GM12801 (cell line): Measurements from ENCODE around the gene PARD3.
A peak's percentile ranks its signal among the peaks of the same experiment; 100 is the strongest.

Source experiments
- TF ChIP-seq, protein P1 (sequence below): IDR thresholded peaks from one replicate; pipeline ENCODE4 v1.5.1; 2011; ENCODE audit warnings: control low read depth; ENCODE audit not compliant: insufficient read length; ENCODE audit errors: extremely low read depth

PARD3 gene

DNA sequence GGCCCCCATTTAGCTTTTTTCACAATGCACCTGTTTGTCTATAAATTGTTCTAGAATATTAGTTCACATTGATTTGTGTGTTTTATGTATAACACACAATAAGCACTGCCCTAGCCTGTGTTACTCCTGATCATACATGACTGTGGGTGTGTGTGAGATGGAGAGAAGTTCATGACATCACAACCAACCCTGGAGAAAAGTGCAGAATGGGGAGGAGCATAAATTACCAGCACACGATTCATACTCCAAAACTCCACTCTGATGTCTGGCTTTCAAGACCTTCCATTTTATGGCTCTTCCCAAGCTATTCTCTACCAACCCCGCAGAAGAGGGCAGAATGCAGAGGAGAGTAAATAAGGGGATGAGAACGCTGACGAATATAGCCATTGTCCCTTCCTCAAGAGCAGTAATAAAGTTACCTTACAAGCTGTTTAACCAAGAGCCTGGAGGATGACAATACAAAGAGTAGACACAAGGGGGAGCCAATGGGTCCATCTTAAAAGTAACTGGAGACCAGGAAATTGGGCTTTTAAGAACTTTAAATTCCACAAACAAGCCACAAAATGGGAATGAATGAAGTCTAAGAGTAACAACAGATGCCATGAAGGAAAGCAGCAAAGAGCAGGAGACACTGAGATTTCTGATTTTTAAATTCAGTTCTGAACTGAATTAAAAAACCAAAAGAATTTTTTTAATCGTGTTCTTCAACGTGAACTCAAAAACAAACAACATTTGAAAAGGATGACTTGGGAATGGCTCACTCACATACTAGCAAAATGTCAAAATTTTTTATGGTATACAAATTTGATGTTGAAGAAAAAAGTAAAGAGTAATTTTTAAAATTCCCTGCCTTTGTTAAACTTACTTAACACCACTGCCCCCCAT, 159.6 kb downstream of the PARD3 start:
- TF ChIP-seq, protein P1, sequence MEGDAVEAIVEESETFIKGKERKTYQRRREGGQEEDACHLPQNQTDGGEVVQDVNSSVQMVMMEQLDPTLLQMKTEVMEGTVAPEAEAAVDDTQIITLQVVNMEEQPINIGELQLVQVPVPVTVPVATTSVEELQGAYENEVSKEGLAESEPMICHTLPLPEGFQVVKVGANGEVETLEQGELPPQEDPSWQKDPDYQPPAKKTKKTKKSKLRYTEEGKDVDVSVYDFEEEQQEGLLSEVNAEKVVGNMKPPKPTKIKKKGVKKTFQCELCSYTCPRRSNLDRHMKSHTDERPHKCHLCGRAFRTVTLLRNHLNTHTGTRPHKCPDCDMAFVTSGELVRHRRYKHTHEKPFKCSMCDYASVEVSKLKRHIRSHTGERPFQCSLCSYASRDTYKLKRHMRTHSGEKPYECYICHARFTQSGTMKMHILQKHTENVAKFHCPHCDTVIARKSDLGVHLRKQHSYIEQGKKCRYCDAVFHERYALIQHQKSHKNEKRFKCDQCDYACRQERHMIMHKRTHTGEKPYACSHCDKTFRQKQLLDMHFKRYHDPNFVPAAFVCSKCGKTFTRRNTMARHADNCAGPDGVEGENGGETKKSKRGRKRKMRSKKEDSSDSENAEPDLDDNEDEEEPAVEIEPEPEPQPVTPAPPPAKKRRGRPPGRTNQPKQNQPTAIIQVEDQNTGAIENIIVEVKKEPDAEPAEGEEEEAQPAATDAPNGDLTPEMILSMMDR: peak; percentile 52

DNA sequence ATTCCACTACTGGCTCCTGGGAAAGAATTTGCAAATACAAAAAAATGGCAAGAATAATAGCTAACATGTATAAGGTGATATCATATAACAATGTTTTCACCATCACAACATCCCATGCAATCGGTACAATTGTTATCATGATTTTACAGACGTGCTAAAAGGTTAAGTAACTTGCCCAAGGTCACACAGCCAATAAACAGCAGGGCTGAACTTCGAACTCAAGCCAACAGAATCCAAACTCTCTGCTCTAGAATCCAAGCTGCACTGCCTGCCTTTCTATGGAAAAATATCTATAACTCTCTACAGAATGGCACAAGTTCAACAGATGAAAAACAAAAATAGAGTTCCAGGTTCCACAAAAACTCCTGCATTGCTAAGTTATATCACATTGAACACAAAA, 160.9 kb downstream of the PARD3 start:
- TF ChIP-seq, protein P1: no peak

DNA sequence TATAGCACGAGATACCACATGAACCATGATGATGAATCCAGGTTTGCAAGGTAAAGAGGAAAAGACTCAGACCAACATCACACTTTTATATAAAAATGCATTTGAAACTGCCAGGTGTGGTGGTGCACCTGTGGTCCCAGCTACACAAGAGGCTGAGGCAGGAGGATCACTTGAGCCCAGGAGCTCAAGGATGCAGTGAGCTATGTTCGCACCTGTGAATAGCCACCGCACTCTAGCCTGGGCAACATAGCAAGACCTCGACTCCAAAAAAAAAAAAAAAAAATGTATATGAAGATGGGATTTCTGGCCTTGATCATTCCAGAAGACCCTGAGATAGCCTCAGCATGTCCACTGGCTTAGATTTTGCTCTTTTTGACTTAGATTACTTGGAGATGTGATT, 161.6 kb downstream of the PARD3 start:
- TF ChIP-seq, protein P1: no peak

DNA sequence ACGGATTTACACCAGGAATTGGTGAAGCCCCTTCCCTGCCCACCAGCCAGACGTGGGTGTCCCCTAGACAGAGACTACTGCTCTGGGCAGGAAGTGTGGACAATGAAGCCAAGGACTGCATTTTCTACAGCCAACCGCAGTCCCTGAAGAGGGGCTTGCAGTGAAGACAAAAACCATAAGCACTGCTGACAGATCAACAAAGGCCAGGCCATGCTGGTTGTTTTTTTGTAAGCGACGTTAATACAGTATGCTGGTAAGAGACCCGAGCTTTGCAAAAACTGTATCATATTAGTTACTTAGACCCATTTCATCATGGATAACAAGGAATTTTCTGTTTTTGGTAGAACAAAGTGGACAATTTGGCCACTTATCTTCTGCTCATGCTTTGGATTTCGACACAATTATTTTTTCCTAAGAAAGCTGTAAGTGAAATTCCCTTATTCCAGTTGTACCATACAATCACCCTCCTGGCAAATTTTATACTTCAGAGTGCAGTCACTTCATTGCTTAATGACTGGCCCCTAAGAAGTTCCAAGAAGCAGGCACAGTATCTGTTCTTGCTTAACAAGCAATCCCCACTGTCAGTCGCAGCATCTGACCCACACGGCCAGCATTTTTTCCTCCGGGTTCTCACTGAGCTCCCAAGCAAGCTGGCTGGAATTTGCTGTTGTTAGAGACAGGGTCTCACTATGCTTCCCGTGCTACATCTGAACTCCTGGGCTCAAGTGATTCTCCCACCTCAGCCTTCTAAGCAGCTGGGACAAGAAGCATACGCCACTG, 163.5 kb downstream of the PARD3 start:
- TF ChIP-seq, protein P1: no peak

DNA sequence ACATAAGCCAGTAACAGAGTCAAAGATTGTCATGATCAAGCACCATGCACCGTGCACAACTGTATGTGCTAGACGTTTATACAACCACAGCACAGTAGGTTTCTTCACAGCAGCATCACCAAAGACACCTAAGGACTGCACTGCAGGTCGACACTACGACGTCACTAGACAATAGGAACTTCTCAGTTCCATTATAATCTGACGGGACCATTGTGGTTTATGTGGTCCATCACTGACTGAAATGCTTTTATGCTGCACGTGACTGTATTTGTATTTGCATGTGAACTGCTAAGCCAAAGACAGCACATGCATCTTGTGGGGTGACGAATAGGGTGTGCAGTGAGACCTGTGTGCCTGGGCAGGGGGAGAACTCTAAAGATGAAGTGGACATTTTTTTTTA, 164.9 kb downstream of the PARD3 start:
- TF ChIP-seq, protein P1: no peak

DNA sequence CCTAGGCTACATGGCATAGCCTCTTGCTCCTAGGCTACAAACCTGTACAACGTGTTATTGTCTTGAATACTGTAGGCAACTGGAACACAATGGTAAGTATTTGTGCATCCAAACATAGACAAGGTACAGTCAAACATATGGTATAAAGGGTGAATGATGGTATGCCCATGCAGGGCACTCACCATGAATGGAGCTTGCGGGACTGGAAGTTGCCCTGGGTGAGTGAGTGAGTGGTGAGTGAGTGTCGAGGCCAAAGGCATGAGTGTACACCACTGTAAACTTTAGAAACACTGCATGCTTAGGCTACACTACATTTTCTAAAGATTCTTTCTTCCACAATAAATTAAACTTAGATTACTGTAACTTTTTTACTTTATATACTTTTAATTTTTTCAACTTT, 165.7 kb downstream of the PARD3 start:
- TF ChIP-seq, protein P1: no peak

DNA sequence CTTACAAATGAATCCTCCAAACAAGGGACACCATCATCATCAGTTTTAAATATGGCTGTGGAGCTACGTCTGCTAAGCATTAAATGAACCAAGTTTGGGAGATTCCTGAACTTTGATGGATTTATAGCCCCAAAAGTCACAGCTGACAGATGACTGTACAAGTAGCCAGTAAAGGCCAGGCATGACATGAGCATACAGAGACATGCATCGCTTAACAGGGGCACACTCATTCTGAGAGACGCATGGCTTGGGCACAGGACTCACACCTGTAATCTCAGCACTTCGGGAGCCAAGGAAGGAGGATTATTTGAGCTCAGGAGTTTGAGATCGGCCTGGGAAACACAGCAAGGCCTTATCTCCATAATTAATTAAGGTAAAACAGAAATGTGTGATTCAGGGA, 166.2 kb downstream of the PARD3 start:
- TF ChIP-seq, protein P1: no peak
